ENCODE measurements around the gene EXOC6B.
"Not testable (repeated sequence)": the region's sequence is repeated elsewhere in the genome, so short reads cannot be mapped to it uniquely, and the experiment has no call there.

EXOC6B gene

DNA sequence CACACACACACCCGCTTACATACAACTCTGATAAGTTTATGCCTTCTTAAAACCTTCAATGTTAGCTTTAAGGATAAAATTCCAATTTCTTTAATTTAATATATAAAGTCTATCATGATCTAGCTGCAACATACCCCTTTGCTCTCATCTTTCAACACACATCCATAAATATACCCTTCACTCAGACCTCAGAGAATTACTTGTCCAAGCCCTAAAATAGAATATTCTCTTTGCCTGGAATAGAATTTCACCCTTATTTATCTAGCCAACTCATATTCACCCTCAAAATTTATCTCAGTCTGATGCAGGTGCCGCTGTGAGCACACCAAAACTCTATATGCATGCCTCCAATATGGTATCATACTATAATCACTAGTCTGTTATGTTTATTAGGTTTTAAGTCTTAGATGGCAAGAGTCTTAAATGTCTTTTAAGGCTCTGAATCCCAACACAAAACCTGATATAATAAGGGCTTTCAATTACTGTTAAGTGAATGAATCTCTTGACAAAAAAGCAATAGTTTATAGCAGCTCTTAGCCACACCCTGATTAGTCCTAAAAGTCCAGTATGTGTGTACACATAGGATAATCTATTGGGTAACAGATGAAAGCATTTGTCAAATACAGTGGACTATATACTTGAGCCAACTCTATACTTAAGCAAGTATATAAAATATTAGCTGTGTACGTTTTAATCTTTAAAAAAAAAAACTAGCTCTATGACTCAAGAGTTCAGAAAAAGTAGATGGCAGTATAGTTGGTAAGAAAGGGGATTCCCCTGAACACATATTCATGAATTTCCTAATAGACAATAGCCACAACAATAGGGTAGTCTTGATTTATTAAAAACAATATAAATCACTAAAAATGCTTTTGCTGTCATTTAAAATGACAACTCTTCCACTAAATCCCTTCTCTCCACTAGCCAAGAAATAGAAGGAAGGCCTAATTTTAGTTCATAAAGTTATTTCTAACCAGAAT lies 144.5 kb downstream of the EXOC6B start:
- DNase-seq (ENCODE audit: low read depth), result no peak

DNA sequence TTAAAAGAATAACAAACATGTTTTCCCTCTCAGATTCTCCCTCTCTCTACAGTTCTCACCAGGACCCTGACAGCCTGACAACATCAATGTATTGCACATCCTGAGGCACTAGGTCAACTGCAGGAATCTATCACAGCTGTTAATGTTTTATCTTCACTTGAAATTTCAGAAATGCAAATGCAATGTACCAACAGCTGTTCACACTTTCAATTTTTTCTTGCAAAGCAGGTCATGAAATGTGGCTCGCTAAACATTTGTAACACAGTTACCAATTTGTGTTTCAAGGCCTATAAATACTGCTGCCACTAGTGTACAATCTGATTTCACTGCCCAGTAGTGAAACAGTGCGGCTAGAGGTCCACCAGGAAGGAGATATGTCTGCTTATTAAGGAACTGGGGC lies 147.8 kb downstream of the EXOC6B start:
- DNase-seq (ENCODE audit: low read depth), result no peak

DNA sequence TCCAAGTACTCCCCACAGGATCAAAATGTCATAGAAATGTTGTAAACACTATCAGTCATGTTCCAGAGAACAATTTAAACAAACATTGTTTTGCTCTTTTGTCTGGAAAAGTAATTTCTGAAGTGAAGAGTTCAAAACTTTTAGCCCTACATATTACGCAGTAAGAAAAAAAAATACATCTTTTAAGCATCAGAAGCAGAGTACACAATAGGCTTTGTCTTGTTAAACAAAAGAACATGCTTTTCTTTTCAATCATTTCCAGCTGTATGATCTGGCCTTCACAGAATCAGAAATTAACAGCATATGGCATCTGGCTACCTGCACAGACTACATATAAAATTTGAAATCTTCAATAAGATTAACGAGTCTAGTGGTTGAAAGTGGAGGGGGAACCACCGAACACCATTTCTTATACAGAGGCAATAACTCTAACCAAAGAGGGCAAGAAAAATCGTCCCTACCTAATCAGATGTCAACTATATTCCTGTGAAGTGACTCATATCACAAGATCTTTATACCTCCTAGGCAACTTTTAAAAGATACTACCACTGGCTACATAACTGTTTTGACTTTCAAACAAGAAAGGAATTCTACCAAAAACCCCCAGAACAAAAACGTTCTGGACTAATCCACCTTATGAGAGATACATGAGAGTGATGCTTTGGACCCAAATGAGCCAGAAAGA lies 149.3 kb downstream of the EXOC6B start:
- DNase-seq (ENCODE audit: low read depth), result no peak

DNA sequence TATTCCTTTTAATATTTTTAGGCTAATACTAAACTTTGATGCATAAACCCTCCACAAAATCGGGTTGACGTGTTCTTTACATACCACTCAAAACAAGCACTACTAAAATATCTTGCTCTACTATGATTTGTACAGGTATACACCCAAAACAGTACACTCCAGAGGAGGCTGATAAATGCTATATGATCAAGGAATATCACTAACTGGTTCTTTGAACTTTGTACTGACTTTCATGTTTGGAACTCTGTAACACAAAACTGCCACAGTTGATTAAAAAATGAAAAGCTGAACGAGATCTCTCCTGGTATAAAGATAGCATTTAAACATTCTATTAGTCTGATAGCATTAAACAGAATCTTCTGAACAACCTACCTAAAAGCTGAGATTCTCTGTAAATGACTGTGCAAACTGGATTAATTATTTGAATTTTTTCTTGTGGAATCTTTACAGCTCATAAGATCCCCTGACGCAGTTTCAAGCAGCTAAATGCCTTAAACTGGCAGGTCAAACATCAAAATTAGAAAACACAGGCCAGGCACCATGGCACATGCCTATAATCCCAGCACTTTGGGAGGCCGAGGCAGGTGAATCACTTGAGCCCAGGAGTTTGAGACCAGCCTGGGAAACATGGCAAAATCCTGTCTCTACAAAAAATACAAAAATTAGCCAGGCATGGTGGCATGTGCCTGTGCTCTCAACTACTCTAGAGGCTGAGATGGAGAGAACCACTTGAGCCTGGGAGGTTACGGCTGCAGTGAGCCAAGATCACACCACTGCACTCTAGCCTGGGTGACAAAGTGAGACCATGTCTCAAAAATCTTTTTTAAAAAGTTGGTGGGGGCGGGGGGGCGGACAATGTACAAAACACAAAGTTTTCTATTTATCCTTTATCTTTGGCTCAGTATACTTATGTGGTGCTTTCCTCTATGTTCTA lies 150.6 kb downstream of the EXOC6B start:
- no peak for DNase-seq (ENCODE audit: low read depth)

DNA sequence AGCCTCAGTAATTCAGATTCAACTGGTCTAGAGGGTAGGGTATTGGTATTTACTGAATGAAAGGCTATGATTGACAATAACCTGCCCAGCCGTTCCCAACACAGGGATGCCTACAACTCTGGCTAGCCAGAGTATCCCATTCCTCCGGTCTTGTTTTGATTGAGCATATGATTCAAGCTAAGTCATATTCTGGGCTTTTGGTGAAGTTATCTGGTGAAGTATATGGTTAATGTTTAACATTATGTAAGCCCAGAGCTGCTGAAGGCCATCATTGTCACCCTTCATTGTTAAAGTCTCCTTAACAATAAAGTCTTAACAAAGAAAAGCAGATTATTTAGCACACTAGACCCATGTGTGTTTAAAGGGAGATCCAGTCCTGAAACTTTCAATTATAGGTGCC lies 152.6 kb downstream of the EXOC6B start:
- DNase-seq (ENCODE audit: low read depth), result no peak

DNA sequence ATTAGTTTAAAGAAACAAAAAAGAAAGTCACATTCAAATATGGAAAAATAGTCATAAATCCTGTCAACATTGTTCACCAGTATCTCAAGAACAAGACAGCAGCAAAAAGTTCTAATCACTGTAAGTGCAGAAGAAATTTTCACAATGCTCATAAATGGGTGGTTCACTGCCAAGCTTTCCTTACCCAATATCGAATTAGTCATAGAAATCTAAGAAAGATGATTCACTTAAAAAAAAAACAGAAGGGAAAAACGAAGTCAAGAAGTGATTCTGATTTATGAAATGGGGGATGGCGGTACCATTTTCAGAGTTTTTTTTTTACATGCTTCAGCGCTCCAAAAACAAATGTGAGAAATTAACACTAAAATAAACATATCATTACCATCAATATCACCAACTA lies 156.7 kb downstream of the EXOC6B start:
- no peak for DNase-seq (ENCODE audit: low read depth)

DNA sequence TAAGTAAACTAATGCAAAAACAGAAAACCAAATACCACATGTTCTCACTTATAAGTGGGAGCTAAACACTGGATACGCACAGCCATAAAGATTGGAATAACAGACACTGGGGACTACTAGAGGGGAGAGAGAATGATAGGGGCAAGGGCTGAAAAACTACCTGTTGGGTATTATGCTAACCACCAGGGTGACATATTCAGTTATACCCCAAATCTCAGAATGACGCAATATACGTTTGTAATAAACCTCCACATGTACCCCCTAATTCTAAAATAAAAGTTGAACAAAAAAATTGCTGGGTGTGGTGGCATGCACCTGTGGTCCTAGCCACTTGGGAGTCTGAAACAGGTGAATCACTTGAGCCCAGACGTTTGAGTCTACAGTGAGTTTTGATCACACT lies 157.2 kb downstream of the EXOC6B start:
- DNase-seq (ENCODE audit: low read depth), result no peak

DNA sequence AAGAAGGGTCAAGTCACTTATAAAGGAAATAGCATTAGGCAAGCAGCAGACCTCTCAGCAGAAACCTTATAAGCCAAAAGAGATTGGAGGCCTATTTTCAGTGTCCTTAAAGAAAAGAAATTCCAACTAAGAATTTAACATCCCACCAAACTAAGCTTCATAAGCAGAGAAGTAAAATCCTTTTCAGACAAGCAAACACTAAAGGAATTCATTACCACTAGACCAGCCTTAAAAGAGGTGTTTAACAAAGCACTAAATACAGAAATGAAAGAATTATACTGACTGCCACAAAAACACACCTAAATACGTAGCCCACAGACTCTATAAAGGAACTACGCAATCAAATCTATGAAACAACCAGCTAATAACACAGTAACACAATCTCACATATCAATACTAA lies 160.4 kb downstream of the EXOC6B start:
- no peak for DNase-seq (ENCODE audit: low read depth)

DNA sequence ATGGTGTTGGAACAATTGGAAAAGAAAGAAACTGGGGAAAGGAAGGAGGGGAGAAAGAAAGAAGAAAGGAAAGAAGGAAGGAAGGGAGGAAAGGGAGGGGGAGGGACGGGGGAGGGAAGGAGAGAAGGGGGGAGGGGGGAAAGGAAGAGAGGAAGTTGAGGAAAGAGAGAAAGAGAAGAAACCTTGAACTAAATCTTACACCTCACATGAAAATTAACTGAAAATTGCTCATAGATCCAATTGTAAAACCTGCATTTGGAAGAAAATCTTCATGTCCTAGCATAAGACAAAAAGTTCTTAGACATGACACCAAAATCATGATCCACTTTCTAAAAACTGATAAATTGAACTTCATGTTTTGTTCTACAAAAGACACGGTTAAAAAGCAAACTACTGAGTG lies 163.8 kb downstream of the EXOC6B start:
- no peak for DNase-seq (ENCODE audit: low read depth)

DNA sequence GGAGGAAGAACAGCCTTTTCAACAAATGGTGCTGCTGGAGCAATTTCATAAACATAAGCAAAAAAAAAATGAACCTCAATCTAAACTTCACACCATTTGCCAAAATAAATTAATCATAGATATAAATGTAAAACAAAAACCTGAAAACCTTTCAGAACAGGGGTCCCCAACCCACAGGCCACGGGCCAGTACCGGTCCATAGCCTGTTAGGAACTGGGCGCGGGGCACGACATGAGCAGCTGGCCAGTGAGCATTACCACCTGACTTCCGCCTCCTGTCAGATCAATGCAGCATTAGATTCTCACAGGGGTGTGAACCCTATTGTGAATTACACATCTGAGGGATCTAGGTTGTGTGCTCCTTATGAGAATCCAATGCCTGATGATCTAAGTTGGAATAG lies 176.0 kb downstream of the EXOC6B start:
- no peak for DNase-seq (ENCODE audit: low read depth)

DNA sequence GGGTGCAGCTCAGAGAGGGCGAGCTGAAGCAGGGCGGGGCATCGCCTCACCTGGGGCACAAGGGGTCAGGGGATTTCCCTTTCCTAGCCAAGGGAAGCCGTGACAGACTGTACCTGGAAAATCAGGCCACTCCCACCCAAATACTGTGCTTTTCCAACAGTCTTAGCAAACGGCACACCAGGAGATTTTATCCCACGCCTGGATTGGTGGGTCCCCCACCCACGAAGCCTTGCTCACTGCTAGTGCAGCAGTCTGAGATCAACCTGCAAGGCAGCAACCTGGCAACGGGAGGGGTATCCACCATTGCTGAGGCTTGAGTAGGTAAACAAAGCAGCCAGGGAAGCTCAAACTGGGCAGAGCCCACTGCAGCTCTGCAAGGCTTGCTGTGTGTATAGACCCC lies 184.6 kb downstream of the EXOC6B start:
- not testable (repeated sequence) for DNase-seq (ENCODE audit: low read depth)

DNA sequence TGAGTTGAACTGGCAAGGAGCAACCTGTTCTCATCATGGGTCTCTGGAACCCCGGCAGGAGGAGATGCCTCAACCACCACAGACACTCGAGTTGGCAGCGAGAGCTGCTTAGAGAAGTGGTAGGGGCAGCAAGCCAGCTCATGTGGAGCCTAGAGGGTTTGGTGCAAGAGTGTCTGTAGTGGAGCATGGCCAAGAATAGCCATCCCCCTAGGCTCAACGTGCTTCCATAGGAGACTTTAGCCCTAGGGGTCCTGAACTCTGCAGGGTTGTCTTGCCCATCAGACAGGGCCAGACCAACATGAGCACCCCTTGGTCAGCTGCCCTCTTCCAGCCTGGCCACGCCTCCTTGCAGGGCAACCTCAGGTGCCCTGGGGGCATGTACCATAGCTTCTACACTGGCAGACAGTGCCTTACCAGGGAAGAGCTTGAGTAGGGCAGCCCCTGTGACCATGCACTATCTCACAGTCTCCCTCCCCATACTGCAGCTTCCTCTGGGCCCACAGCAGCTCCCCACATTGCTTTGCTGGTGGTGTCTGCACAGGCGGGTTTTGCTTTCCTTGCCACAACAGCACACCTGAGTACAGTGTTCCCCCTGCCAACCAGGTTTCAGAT lies 187.1 kb downstream of the EXOC6B start:
- DNase-seq (ENCODE audit: low read depth), result no peak

DNA sequence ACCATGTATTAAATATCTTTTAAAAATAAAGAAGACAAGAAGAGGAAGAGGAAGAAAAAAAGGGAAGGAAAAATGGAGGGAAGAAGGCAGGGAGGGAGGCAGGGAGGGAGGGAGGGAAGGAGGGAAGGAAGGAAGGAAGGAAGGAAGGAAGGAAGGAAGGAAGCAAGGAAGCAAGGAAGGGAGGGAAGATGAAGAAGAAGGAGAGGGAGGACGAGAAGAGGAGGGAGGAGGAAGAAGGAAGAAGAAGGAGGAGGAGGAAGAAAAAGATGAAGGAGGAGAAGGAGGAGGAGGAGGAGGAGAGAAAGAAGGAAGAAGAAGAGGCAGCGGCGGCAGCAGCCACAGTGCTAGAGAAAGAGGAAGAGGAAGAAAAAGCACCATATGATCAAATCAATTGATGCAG lies 189.6 kb downstream of the EXOC6B start:
- DNase-seq (ENCODE audit: low read depth), result no peak

DNA sequence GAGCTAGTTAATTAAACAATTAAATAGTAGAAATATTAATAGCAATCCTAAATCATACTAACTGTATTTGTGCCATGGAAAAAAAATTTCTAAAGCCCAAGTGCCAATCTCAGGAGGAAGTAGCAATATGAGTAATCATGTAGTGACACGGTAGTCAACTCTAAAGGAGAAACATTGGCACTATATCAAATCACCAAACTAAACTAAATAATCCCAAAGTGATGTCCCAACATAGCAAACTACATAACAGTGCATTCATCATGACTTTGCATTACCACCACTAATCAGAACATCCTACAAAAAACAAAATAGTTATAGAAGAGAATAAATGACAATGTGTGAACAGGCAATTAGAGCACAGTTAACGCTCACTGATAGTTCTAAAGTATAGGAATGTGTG lies 195.1 kb downstream of the EXOC6B start:
- DNase-seq (ENCODE audit: low read depth), result no peak

DNA sequence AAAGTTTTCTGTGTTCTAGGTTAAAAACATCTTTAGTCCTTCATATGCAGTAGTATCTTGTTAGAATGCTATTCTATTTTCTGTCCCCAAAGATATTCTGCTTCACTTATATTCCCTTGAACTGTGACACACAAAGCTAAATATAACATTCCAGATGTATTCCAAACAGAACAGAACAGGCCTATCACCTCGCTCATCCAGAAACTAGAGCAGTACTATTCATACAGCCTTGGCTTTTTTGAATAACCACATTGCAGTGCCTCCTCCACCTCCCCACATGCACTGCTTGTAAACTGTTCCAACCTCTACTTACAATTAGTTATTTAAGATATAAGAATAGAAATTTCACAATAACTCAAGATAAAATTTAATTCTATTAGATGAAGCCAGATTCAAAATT lies 196.8 kb downstream of the EXOC6B start:
- no peak for DNase-seq (ENCODE audit: low read depth)

DNA sequence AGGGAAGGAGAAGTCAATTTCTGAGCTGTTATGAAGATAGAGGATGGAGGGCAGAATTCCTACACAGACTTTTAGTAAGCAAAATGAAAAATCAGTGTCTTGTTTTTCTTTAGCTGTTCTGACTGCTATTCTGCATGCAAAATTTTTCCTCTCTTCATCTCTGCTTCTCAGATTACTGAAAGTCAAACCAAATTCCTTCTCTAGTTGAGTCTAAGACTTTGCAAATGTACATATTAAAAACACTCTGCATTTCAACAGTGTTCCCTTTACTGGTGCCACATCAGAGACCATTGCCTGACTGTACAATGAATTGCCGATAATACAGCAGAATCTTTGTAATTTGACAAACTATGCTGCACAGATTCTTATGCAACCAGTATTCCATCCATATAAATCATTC lies 198.8 kb downstream of the EXOC6B start:
- DNase-seq (ENCODE audit: low read depth), result no peak

DNA sequence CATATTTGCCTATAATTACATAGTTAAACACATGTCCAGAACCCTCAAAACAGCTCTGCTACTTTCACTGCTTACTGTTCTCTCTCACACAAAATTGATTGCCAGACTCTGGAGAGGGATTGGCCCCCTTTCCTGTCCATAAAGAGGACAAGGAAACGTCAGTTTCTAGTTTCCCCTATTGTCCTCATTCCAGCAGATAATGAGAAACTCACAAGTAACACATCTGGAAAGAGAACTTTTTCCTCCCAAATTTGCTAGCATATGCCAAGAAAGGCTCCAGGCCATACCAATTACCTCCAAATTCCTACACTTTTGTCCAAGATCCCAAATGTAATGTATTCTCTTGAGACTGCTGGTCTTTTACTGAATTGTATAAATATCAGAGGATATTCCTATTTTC lies 200.5 kb downstream of the EXOC6B start:
- no peak for DNase-seq (ENCODE audit: low read depth)

DNA sequence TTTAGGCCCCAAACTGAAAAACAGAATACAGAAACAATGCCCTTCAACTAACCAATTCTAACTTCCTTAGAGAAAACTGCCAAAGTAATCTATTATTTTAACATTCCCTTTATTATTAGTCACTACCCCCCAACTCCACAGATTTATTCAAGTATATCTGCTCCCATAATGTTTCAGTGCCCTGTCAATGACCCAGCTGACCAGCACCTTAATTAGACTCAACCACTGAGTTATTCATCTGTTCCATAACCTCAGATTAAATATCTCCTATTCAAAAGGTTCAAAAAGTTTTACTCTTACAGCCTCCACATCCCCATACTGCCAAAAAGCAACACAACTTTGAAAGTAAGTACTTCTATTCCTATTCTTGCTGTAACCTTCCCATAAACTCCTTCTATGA lies 202.4 kb downstream of the EXOC6B start:
- no peak for DNase-seq (ENCODE audit: low read depth)

DNA sequence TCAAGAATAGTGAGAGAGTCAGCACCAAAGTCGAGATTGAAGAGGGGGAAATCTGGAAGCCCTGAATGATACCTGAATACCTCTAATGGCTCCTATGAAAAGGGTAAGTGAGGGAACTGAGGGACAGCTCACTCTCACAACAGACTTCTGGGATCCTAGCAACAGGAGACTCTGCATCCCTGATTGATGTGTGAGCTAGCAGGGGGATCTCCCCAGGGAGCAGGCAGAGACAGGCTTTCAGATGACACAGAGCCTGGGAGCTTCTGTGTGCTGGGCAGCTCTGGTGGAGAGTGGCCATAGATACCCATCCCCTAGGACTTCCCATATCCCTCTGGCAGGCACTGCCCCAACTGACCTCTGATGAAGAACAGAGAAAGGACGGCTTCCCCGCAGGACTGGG lies 206.2 kb downstream of the EXOC6B start:
- no peak for DNase-seq (ENCODE audit: low read depth)

DNA sequence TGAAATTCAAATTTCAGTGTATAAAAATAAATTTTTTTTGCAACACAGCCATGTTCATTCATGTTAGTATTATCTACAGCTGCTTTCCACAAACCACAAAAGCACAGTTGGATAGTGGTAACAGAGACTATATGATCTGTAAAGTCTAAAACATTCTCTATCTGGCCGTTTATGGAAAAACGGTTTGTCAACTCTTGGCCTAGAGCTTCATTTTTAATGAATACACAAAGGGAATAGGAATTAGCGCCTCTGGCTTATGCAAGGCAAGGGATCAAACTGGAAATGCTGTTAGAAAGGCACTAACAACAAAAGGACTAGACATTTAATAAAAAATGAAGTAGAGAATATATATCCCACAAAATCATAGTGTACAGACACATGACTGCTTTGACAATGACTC lies 211.9 kb downstream of the EXOC6B start:
- DNase-seq (ENCODE audit: low read depth), result no peak

DNA sequence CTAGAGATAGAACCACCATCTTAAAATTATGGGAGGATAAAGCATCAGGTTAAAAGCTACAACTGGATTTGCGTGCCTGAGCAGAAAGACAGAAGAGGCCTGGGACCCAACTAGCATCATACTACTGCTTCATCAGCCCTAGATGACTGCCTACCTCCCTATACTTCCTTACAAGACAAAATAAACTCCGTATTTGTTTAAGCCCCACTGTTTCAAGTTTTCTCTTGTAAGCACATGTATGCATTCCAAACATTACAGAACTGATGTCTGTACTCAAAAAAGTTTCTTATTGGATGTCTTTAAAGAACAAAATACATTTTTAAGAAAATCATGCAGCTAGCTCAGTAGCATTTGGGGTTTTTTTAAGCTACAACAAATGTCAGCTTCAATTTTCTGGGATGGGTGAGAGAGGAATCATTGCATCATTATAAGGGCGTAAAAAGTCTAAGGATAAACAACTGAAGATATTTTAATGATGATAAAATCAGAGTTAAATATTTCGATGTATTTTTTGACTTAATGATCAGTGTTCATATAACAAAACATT lies 213.1 kb downstream of the EXOC6B start:
- no peak for DNase-seq (ENCODE audit: low read depth)

DNA sequence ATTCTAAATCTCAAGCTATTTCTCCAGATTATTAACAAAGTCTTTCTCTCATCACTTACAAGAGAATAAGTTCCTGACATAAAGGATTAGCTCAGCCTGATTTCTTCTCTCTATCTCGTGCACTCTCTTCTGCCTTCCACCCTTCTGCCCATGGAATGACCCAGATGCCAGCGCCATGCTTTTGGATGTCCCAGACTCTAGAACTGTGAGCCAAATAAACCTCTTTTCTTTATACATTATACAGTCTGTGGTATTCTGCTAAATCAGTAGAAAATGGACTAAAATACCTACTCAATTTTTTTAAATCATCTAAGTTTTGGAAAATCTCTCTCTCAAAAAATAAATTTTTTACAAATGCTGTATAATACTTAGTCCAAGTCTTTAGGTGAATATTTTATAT lies 218.6 kb downstream of the EXOC6B start:
- DNase-seq (ENCODE audit: low read depth), result no peak

Data from activated T-cell treated with anti-CD3 and anti-CD28 coated beads for 1 hour (primary cell).